H9 (cell line): ENCODE results near the gene KRTDAP. TPM values are rescaled to one million over a fixed set of nuclear protein-coding genes. Genes with fewer than 3 reads are reported as not detected.

ENCODE experiments used
- DNase-seq: peaks from one replicate; pipeline ENCODE4 v3.0.0-alpha.2; 2017
- H2AFZ ChIP-seq: one replicate; pipeline ENCODE4 v1.6.1; 2013; ENCODE audit warnings: mild to moderate bottlenecking, low read length, control low read depth, moderate library complexity
- H2AK5ac ChIP-seq: 2 replicates; pipeline ENCODE4 v1.6.1; 2013; ENCODE audit warnings: low read length, control low read depth, mixed read lengths; ENCODE audit not compliant: insufficient read length
- H2BK120ac ChIP-seq: one replicate; pipeline ENCODE4 v1.6.1; 2013; ENCODE audit warnings: low read depth, mild to moderate bottlenecking, low read length, control low read depth, inconsistent platforms; ENCODE audit not compliant: poor library complexity, severe bottlenecking
- H2BK12ac ChIP-seq: 2 replicates; pipeline ENCODE4 v1.6.1; 2013; ENCODE audit warnings: low read length, control low read depth, mixed read lengths, low read depth; ENCODE audit not compliant: insufficient read length
- H2BK15ac ChIP-seq: 2 replicates; pipeline ENCODE4 v1.6.1; 2013; ENCODE audit warnings: low read depth, low read length, control low read depth
- H2BK20ac ChIP-seq: one replicate; pipeline ENCODE4 v1.6.1; 2013; ENCODE audit warnings: low read depth, mild to moderate bottlenecking, low read length, control low read depth, inconsistent platforms; ENCODE audit not compliant: poor library complexity, severe bottlenecking
- H2BK5ac ChIP-seq: 2 replicates; pipeline ENCODE4 v1.6.1; 2013; ENCODE audit warnings: low read length, control low read depth, mixed read lengths; ENCODE audit not compliant: insufficient read length
- H3K14ac ChIP-seq: 2 replicates; pipeline ENCODE4 v1.6.1; 2013; ENCODE audit warnings: low read length, control low read depth; ENCODE audit not compliant: insufficient read depth
- H3K18ac ChIP-seq: 2 replicates; pipeline ENCODE4 v1.6.1; 2013; ENCODE audit warnings: low read depth, mild to moderate bottlenecking, mixed read lengths, low read length, control low read depth; ENCODE audit not compliant: insufficient read length
- H3K23ac ChIP-seq: 2 replicates; pipeline ENCODE4 v1.6.1; 2013; ENCODE audit warnings: low read length, control low read depth, mixed read lengths, low read depth; ENCODE audit not compliant: insufficient read length
- H3K23me2 ChIP-seq: 2 replicates; pipeline ENCODE4 v1.6.1; 2013; ENCODE audit warnings: low read depth, mild to moderate bottlenecking, mixed read lengths, low read length, control low read depth; ENCODE audit not compliant: insufficient read length, poor library complexity, severe bottlenecking
- H3K27ac ChIP-seq: 2 replicates; pipeline ENCODE4 v1.5.1; 2013; ENCODE audit warnings: low read length, control low read depth, mixed read lengths, low read depth; ENCODE audit not compliant: insufficient read length
- H3K27me3 ChIP-seq: 2 replicates; pipeline ENCODE4 v1.6.1; 2013; ENCODE audit warnings: low read length, control low read depth, inconsistent platforms; ENCODE audit not compliant: insufficient read depth
- H3K4ac ChIP-seq: 2 replicates; pipeline ENCODE4 v1.6.1; 2013; ENCODE audit warnings: low read depth, mild to moderate bottlenecking, control low read depth, inconsistent platforms, low read length, moderate library complexity
- H3K4me1 ChIP-seq: 2 replicates; pipeline ENCODE4 v1.6.1; 2013; ENCODE audit warnings: low read length, control low read depth, inconsistent platforms; ENCODE audit not compliant: insufficient read depth
- H3K4me2 ChIP-seq: 2 replicates; pipeline ENCODE4 v1.6.1; 2013; ENCODE audit warnings: low read length, control low read depth, mixed read lengths; ENCODE audit not compliant: insufficient read length, insufficient read depth
- H3K56ac ChIP-seq: 2 replicates; pipeline ENCODE4 v1.6.1; 2013; ENCODE audit warnings: low read depth, mild to moderate bottlenecking, mixed read lengths, low read length, control low read depth; ENCODE audit not compliant: insufficient read length
- H3K79me1 ChIP-seq: 2 replicates; pipeline ENCODE4 v1.6.1; 2013; ENCODE audit warnings: low read depth, mild to moderate bottlenecking, moderate library complexity, low read length, control low read depth, inconsistent platforms; ENCODE audit not compliant: insufficient read depth, poor library complexity, severe bottlenecking
- H3K79me2 ChIP-seq: 2 replicates; pipeline ENCODE4 v1.6.1; 2013; ENCODE audit warnings: low read length, control low read depth, inconsistent platforms; ENCODE audit not compliant: insufficient read depth
- H3K9ac ChIP-seq: 2 replicates; pipeline ENCODE4 v1.6.1; 2013; ENCODE audit warnings: low read length, control low read depth, mixed read lengths; ENCODE audit not compliant: insufficient read length; ENCODE audit errors: extremely low read depth
- H3K9me3 ChIP-seq: one replicate; pipeline ENCODE4 v1.6.1; 2013; ENCODE audit warnings: low read depth, low read length, inconsistent platforms; ENCODE audit not compliant: control insufficient read depth
- H3T11ph ChIP-seq: one replicate; pipeline ENCODE4 v1.6.1; 2013; ENCODE audit warnings: mild to moderate bottlenecking, low read length, control low read depth, inconsistent platforms
- H4K20me1 ChIP-seq: one replicate; pipeline ENCODE4 v1.6.1; 2013; ENCODE audit not compliant: control insufficient read depth, insufficient read length, insufficient read depth
- H4K5ac ChIP-seq: 2 replicates; pipeline ENCODE4 v1.6.1; 2013; ENCODE audit warnings: low read depth, mild to moderate bottlenecking, mixed read lengths, low read length, control low read depth; ENCODE audit not compliant: insufficient read length
- H4K8ac ChIP-seq: replicated peaks from 2 replicates; pipeline ENCODE4 v1.6.1; 2013; ENCODE audit warnings: low read length, control low read depth, mixed read lengths, low read depth; ENCODE audit not compliant: insufficient read length
- H4K91ac ChIP-seq: 2 replicates; pipeline ENCODE4 v1.6.1; 2013; ENCODE audit warnings: low read depth, mild to moderate bottlenecking, moderate library complexity, mixed read lengths, low read length, control low read depth; ENCODE audit not compliant: insufficient read length
- H3K27ac Mint-ChIP-seq, 3 experiments: 2 replicates in 2 of 3; 3 replicates in 1 of 3; pipeline ENCODE4 v1.8.0; 2020 to 2021; ENCODE audit warnings: mixed read lengths in 3 of 3, mild to moderate bottlenecking in 1 of 3, moderate library complexity in 1 of 3
- H3K27me3 Mint-ChIP-seq: 2 replicates; pipeline ENCODE4 v1.8.0; 2021; ENCODE audit warnings: low read depth, mild to moderate bottlenecking, moderate library complexity, mixed read lengths
- H3K36me3 Mint-ChIP-seq, 3 experiments: 2 replicates in 2 of 3; 3 replicates in 1 of 3; pipeline ENCODE4 v1.8.0; 2020 to 2021; ENCODE audit warnings: low read depth in 3 of 3, mixed read lengths in 3 of 3; ENCODE audit not compliant: insufficient read depth in 1 of 3
- H3K4me1 Mint-ChIP-seq, 2 experiments: 2 replicates each; pipeline ENCODE4 v1.8.0; 2020; ENCODE audit warnings: mixed read lengths in 2 of 2
- H3K4me3 Mint-ChIP-seq, 2 experiments: 2 replicates in 1 of 2; 3 replicates in 1 of 2; pipeline ENCODE4 v1.8.0; 2020 to 2021; ENCODE audit warnings: mild to moderate bottlenecking in 2 of 2, mixed read lengths in 2 of 2, moderate library complexity in 1 of 2
- H3K9me3 Mint-ChIP-seq, 2 experiments: 2 replicates in 1 of 2; 3 replicates in 1 of 2; pipeline ENCODE4 v1.8.0; 2020; ENCODE audit warnings: mild to moderate bottlenecking in 2 of 2, mixed read lengths in 2 of 2, moderate library complexity in 1 of 2
- WGBS: extraction: QIAGEN DNeasy Blood & Tissue Kit; methylation state at CpG from one replicate; pipeline ENCODE4 v1.1.7; 2013; ENCODE audit warnings: missing lambda C conversion rate, low lambda C conversion rate, mixed read lengths; ENCODE audit not compliant: insufficient read length; ENCODE audit errors: extremely low coverage; 5-methylcytosine and 5-hydroxymethylcytosine counted together
- total RNA-seq: library from RNA; stranded (reverse); gene quantifications from 2 replicates; pipeline ENCODE4 v1.2.1, GENCODE V29; 2021
- TF ChIP-seq, protein P1 (sequence below): fragments of 200-600 bp; sonication (generic); conservative IDR thresholded peaks from 3 replicates; pipeline ENCODE4 v1.8.0; 2021; ENCODE audit warnings: antibody characterized with exemption, mild to moderate bottlenecking

Gene KRTDAP
- total RNA-seq, 1 experiment from 2014 or later, result 0.87 TPM

GRCh38 chr19:35457173-35457572 lies 33.1 kb downstream of the KRTDAP start:
- no peak overlapping the region for H4K5ac ChIP-seq
- no peaks in the 10 kb centered on the region for H3K27me3 ChIP-seq
- no peak overlapping the region for H3K27ac ChIP-seq
- no peaks in the 10 kb centered on the region for H3K9me3 ChIP-seq
- no peaks in the 10 kb centered on the region for H3K4me1 ChIP-seq
- H3K18ac ChIP-seq, result no peak overlapping the region
- no peak overlapping the region for H3T11ph ChIP-seq
- H3K23me2 ChIP-seq, result no peaks in the 10 kb centered on the region
- no peak overlapping the region for H2BK20ac ChIP-seq
- H4K8ac ChIP-seq, result no peak overlapping the region
- H3K4ac ChIP-seq, result no peak overlapping the region
- no peak overlapping the region for H2BK5ac ChIP-seq
- H2BK12ac ChIP-seq, result no peak overlapping the region
- no peak overlapping the region for H2BK120ac ChIP-seq
- DNase-seq, result no peak
- no peak overlapping the region for H2BK15ac ChIP-seq
- Mint-ChIP-seq H3K36me3 (no peaks in the 10 kb centered on the region), H3K27me3 (peaks cover 4% of the 10 kb centered on the region), H3K4me1 (peaks cover 5 to 8% of the 10 kb centered on the region in 2 experiments; a peak in 3 of 4 replicates), H3K9me3 (no peaks in the 10 kb centered on the region), H3K4me3 (no peak overlapping the region), H3K27ac (no peak overlapping the region)
- TF ChIP-seq, protein P1, sequence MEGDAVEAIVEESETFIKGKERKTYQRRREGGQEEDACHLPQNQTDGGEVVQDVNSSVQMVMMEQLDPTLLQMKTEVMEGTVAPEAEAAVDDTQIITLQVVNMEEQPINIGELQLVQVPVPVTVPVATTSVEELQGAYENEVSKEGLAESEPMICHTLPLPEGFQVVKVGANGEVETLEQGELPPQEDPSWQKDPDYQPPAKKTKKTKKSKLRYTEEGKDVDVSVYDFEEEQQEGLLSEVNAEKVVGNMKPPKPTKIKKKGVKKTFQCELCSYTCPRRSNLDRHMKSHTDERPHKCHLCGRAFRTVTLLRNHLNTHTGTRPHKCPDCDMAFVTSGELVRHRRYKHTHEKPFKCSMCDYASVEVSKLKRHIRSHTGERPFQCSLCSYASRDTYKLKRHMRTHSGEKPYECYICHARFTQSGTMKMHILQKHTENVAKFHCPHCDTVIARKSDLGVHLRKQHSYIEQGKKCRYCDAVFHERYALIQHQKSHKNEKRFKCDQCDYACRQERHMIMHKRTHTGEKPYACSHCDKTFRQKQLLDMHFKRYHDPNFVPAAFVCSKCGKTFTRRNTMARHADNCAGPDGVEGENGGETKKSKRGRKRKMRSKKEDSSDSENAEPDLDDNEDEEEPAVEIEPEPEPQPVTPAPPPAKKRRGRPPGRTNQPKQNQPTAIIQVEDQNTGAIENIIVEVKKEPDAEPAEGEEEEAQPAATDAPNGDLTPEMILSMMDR, result no peak
- H3K79me1 ChIP-seq, result no peaks in the 10 kb centered on the region
- H3K4me2 ChIP-seq, result no peak overlapping the region
- no peak overlapping the region for H3K56ac ChIP-seq
- no peak overlapping the region for H3K14ac ChIP-seq
- no peak overlapping the region for H2AFZ ChIP-seq
- H3K79me2 ChIP-seq, result no peaks in the 10 kb centered on the region
- no peak overlapping the region for H3K9ac ChIP-seq
- no peaks in the 10 kb centered on the region for H4K20me1 ChIP-seq
- no peak overlapping the region for H4K91ac ChIP-seq
- no peak overlapping the region for H2AK5ac ChIP-seq
- H3K23ac ChIP-seq, result no peak overlapping the region
- no CpG with 5 or more reads among the region's 5 CpGs for whole genome bisulfite sequencing
